Muscle of leg (tissue), 11 donors: ENCODE data around the gene RANBP3. TPM values are rescaled to one million over a fixed set of nuclear protein-coding genes. Genes with fewer than 3 reads are reported as not detected.
"Not testable (repeated sequence)": the region's sequence is repeated elsewhere in the genome, so short reads cannot be mapped to it uniquely, and the experiment has no call there.

Experiments
- DNase-seq: peaks from one replicate; pipeline ENCODE4 v3.0.0; 2013
- H3K27ac ChIP-seq: one replicate; pipeline ENCODE4 v1.5.1; 2013; ENCODE audit warnings: mild to moderate bottlenecking, low read length, control low read depth
- H3K27me3 ChIP-seq: one replicate; pipeline ENCODE4 v1.6.1; 2013; ENCODE audit warnings: low read length; ENCODE audit not compliant: control insufficient read depth, insufficient read depth
- H3K36me3 ChIP-seq: one replicate; pipeline ENCODE4 v1.6.1; 2013; ENCODE audit warnings: low read length; ENCODE audit not compliant: control insufficient read depth, insufficient read depth
- H3K4me1 ChIP-seq: one replicate; pipeline ENCODE4 v1.6.1; 2013; ENCODE audit warnings: low read length; ENCODE audit not compliant: control insufficient read depth, insufficient read depth
- H3K4me3 ChIP-seq: one replicate; pipeline ENCODE4 v1.5.1; 2013; ENCODE audit warnings: low read length, control low read depth
- H3K9me3 ChIP-seq: replicated peaks from 2 replicates; pipeline ENCODE4 v1.6.1; 2013; ENCODE audit warnings: low read depth, low read length; ENCODE audit not compliant: control insufficient read depth
- WGBS: methylation state at CpG from one replicate; pipeline ENCODE4 v1.1.5; 2013; ENCODE audit warnings: missing lambda C conversion rate; ENCODE audit not compliant: insufficient coverage; 5-methylcytosine and 5-hydroxymethylcytosine counted together
- polyA plus RNA-seq, 8 donors: library from polyadenylated mRNA; unstranded; fragments of 120-200 nt; gene quantifications; one replicate each; pipeline versions ENCODE4 v1.2.1 to v1.2.3, GENCODE V29; 2013; ENCODE audit warnings: inconsistent platforms in 1 of 8, low replicate concordance in 1 of 8; ENCODE audit not compliant: insufficient read length in 8 of 8, insufficient read depth in 1 of 8
- total RNA-seq: library from RNA; stranded (reverse); fragments of 120-200 nt; gene quantifications from one replicate; pipeline ENCODE4 v1.2.4, GENCODE V29; 2013

RANBP3 gene
- total and polyA plus RNA-seq, 9 donors: 29.2 to 52.4 (median 43.6) TPM

- Histone ChIP-seq H3K27me3 (peaks cover 22% of the 10 kb centered on the region), H3K4me1 (peaks cover 45% of the 10 kb centered on the region), H3K36me3 (no peaks in the 10 kb centered on the region), H3K27ac (no peak overlapping the region), H3K9me3 (no peaks in the 10 kb centered on the region), H3K4me3 (no peak overlapping the region)
- 92% methylated on average over 2 of the region's 9 CpGs for WGBS
- no peak for DNase-seq
Measured at GRCh38 chr19:5877882-5878281, 100.1 kb downstream of the RANBP3 start.

- H3K9me3 ChIP-seq: no peaks in the 10 kb centered on the region
- no peak for DNase-seq
- H3K27ac ChIP-seq: no peak overlapping the region
- H3K4me1 ChIP-seq: peaks cover 45% of the 10 kb centered on the region
- WGBS: 82% methylated on average over 7 of the region's 8 CpGs
- no peaks in the 10 kb centered on the region for H3K36me3 ChIP-seq
- H3K27me3 ChIP-seq: peaks cover 22% of the 10 kb centered on the region
- H3K4me3 ChIP-seq: no peak overlapping the region
Measured at GRCh38 chr19:5877427-5877826, 100.5 kb downstream of the RANBP3 start.

- not testable (repeated sequence) for H3K9me3 ChIP-seq, H3K4me3 ChIP-seq, DNase-seq, H3K27ac ChIP-seq, H3K27me3 ChIP-seq, H3K36me3 ChIP-seq
- 82% methylated on average over 3 of the region's 7 CpGs for WGBS
- H3K4me1 ChIP-seq: peaks cover 26% of the 10 kb centered on the region
Measured at GRCh38 chr19:5874496-5874895, 103.4 kb downstream of the RANBP3 start.

GRCh38 chr19:5873617-5874199, 104.2 kb downstream of the RANBP3 start:
- no peak for DNase-seq
- no peaks in the 10 kb centered on the region for H3K36me3 ChIP-seq
- H3K4me3 ChIP-seq: no peak overlapping the region
- no peaks in the 10 kb centered on the region for H3K9me3 ChIP-seq
- H3K27ac ChIP-seq: no peak overlapping the region
- peaks cover 5% of the 10 kb centered on the region for H3K27me3 ChIP-seq
- WGBS: 81% methylated on average over 8 of the region's 12 CpGs
- H3K4me1 ChIP-seq: peaks cover 19% of the 10 kb centered on the region

GRCh38 chr19:5870986-5871394, 107.0 kb downstream of the RANBP3 start:
- Histone ChIP-seq H3K36me3 (no peaks in the 10 kb centered on the region), H3K4me1 (peaks cover 1% of the 10 kb centered on the region), H3K9me3 (no peaks in the 10 kb centered on the region), H3K27me3 (no peaks in the 10 kb centered on the region), H3K4me3 (no peak overlapping the region), H3K27ac (no peak overlapping the region)
- no peak for DNase-seq
- 82% methylated on average over 10 of the region's 12 CpGs for WGBS

GRCh38 chr19:5867201-5868136, 110.5 kb downstream of the RANBP3 start:
- Histone ChIP-seq H3K36me3 (no peaks in the 10 kb centered on the region), H3K9me3 (no peaks in the 10 kb centered on the region), H3K4me1 (peaks cover 3% of the 10 kb centered on the region), H3K27ac (no peak overlapping the region), H3K27me3 (no peaks in the 10 kb centered on the region), H3K4me3 (no peak overlapping the region)
- 84% methylated on average over 29 of the region's 31 CpGs for WGBS
- DNase-seq: no peak

Other genes starting within 250 kb of the RANBP3 start
- gene PRR22, start 193.4 kb downstream of the RANBP3 start, total RNA-seq: 1.4 TPM
- gene PRR22, start 193.4 kb downstream of the RANBP3 start, polyA plus RNA-seq: 1 to 10 TPM in 7 of 8 donors, under 1 TPM in 1; 0.86 to 2.7 (median 1.3) TPM
- gene DUS3L, start 187.0 kb downstream of the RANBP3 start, total RNA-seq: 17.7 TPM
- 10 to 100 TPM; 16.3 to 26.6 (median 21.3) TPM for gene DUS3L, start 187.0 kb downstream of the RANBP3 start, polyA plus RNA-seq
- 0.44 TPM for gene NRTN, start 173.1 kb downstream of the RANBP3 start, total RNA-seq
- 1 to 10 TPM in 2 of 8 donors, under 1 TPM in 6; 0.17 to 1.5 (median 0.37) TPM for gene NRTN, start 173.1 kb downstream of the RANBP3 start, polyA plus RNA-seq
- not detected for gene FUT6, start 138.4 kb downstream of the RANBP3 start, total RNA-seq
- gene FUT6, start 138.4 kb downstream of the RANBP3 start, polyA plus RNA-seq: under 1 TPM in 2 of 8 donors, not detected in 6; 0.05 to 0.09 TPM
- 0.09 TPM for gene FUT3, start 126.7 kb downstream of the RANBP3 start, total RNA-seq
- under 1 TPM in 4 of 8 donors, not detected in 4; 0.06 to 0.38 (median 0.30) TPM for gene FUT3, start 126.7 kb downstream of the RANBP3 start, polyA plus RNA-seq
- not detected for gene FUT5, start 107.6 kb downstream of the RANBP3 start, total RNA-seq
- under 1 TPM in 2 of 8 donors, not detected in 6; 0.10 to 0.12 TPM for gene FUT5, start 107.6 kb downstream of the RANBP3 start, polyA plus RNA-seq
- 312 TPM for gene NDUFA11, start 74.3 kb downstream of the RANBP3 start, total RNA-seq
- gene NDUFA11, start 74.3 kb downstream of the RANBP3 start, polyA plus RNA-seq: 100 to 1,000 TPM; 168 to 243 (median 200) TPM
- gene VMAC, start 73.3 kb downstream of the RANBP3 start, total RNA-seq: 4.5 TPM
- 1 to 10 TPM; 2.0 to 4.4 (median 3.6) TPM for gene VMAC, start 73.3 kb downstream of the RANBP3 start, polyA plus RNA-seq
- 5.1 TPM for gene CAPS, start 63.9 kb downstream of the RANBP3 start, total RNA-seq
- gene CAPS, start 63.9 kb downstream of the RANBP3 start, polyA plus RNA-seq: 10 to 100 TPM in 1 of 8 donors, 1 to 10 TPM in 7; 3.9 to 10.1 (median 6.5) TPM
- 5.5 TPM for gene RFX2, start 132.4 kb upstream of the RANBP3 start, total RNA-seq
- 10 to 100 TPM in 1 of 8 donors, 1 to 10 TPM in 7; 5.2 to 17.6 (median 9.5) TPM for gene RFX2, start 132.4 kb upstream of the RANBP3 start, polyA plus RNA-seq
- gene ACSBG2, start 157.5 kb upstream of the RANBP3 start, total RNA-seq: not detected
- gene ACSBG2, start 157.5 kb upstream of the RANBP3 start, polyA plus RNA-seq: under 1 TPM in 7 of 8 donors, not detected in 1; 0.24 to 0.76 (median 0.52) TPM